ENCODE data around the gene NDUFS6.

NDUFS6 gene

GRCh38 chr5:1756481-1756880 is 44.7 kb upstream of the NDUFS6 start:
- H3K4me3 ChIP-seq (ENCODE audit: low read depth, low read length) = no peak overlapping the region
- TF ChIP-seq, protein P1, sequence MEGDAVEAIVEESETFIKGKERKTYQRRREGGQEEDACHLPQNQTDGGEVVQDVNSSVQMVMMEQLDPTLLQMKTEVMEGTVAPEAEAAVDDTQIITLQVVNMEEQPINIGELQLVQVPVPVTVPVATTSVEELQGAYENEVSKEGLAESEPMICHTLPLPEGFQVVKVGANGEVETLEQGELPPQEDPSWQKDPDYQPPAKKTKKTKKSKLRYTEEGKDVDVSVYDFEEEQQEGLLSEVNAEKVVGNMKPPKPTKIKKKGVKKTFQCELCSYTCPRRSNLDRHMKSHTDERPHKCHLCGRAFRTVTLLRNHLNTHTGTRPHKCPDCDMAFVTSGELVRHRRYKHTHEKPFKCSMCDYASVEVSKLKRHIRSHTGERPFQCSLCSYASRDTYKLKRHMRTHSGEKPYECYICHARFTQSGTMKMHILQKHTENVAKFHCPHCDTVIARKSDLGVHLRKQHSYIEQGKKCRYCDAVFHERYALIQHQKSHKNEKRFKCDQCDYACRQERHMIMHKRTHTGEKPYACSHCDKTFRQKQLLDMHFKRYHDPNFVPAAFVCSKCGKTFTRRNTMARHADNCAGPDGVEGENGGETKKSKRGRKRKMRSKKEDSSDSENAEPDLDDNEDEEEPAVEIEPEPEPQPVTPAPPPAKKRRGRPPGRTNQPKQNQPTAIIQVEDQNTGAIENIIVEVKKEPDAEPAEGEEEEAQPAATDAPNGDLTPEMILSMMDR (IDR thresholded peaks at IDR 0.05; ENCODE audit: borderline replicate concordance, insufficient read depth, low read depth, low read length) = no peak

DNA sequence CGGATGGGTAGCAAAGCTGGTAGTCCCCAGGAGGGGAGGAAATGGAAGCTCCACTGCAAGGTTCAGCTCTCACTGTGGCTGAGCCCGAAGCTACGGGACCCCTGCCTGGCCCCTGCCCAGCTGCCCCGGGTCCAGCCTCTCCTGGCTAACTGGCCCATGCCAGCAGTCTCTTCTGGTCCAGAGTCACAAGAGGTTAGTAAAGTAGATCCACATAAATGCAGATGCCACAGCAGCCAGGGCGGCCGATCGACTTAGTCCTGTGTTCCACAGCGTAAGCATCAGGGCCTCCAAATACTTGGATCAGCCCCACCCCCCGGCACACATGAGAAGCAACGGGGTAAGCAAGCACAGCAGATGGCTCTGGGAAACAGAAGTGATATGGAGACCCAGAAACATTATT is 43.7 kb upstream of the NDUFS6 start:
- TF ChIP-seq, protein P1 (IDR thresholded peaks at IDR 0.05; ENCODE audit: borderline replicate concordance, insufficient read depth, low read depth, low read length) = no peak
- no peak overlapping the region for H3K4me3 ChIP-seq (ENCODE audit: low read depth, low read length)

DNA sequence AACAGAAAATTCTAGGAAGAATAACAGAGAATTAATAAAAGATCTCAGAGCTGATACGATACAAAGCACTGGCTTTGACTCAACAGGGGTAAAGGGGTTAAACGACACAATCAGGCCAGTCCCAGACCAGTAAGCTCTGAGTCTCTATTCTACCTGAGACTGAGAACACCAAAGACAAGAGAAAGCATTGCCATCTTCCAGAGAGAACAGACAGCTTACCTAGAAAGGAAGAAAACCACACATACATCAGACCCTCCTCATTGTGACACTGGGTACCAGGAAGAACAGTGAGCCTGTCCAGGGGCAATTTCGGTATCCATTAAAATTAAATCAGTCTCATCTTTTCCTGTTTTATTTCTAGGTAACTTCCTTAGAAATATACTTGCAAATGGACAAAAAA is 42.6 kb upstream of the NDUFS6 start:
- TF ChIP-seq, protein P1 (IDR thresholded peaks at IDR 0.05; ENCODE audit: borderline replicate concordance, insufficient read depth, low read depth, low read length) = no peak
- H3K4me3 ChIP-seq (ENCODE audit: low read depth, low read length) = no peak overlapping the region

GRCh38 chr5:1759378-1759970 is 41.7 kb upstream of the NDUFS6 start:
- no peak overlapping the region for H3K4me3 ChIP-seq (ENCODE audit: low read depth, low read length)
- TF ChIP-seq, protein P1 (IDR thresholded peaks at IDR 0.05; ENCODE audit: borderline replicate concordance, insufficient read depth, low read depth, low read length) = no peak

- no peak overlapping the region for H3K4me3 ChIP-seq (ENCODE audit: low read depth, low read length)
- TF ChIP-seq, protein P1 (IDR thresholded peaks at IDR 0.05; ENCODE audit: borderline replicate concordance, insufficient read depth, low read depth, low read length) = no peak
Observed at GRCh38 chr5:1760231-1760630, 41.0 kb upstream of the NDUFS6 start.

DNA sequence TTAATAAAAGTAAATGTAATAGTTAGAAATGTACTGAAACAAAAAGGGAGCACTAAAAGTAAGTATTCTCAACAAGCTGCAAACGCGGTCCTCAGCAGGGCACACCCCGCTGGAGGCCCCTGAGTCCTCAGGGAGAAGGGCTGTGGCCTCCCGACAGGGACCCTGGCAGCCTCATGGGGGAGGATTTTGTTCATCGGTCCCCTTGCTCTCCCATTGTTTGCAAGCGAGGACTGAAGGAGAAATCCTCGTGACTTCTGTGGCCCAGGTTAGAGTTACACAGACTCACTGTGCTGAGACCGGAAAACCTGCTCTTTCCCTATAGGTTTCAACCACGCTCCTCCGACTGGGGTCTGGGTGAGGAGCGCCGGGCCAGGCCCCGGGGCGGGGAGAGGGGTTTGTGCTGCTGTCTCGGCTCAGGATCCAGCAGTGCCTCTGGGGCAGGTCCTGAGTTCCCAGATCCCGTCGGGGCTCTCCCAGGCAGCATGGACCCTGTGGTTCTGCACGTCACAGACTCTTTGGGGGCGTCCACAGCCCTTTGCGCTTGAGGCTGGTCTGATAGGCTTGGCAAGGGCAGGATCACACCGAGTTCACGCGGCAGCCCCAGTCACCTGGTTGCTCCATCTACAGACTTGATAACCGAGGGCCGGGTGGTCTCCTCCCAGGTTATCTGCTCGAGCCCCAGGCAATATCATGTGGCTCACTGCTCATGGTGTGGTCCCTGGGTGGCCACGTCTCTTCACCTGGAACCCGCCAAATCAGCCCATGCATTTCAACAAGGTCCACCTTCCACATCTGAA is 40.4 kb upstream of the NDUFS6 start:
- TF ChIP-seq, protein P1 (IDR thresholded peaks at IDR 0.05; ENCODE audit: borderline replicate concordance, insufficient read depth, low read depth, low read length) = no peak
- no peak overlapping the region for H3K4me3 ChIP-seq (ENCODE audit: low read depth, low read length)

DNA sequence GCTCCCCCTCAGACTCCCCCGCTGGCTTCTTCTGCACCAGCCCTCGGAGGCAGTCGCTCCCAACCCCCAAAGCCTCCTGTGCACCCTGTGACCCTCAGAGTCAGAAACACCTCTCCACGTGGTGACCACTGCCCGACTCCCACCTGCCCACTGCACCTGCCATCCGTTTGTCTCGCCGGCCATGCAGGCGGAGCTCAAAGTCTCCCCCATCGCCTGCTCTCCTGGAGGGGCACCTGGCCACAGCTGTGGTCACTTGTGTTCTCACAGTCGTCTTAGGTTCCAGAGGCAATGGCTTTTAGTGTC is 39.8 kb upstream of the NDUFS6 start:
- TF ChIP-seq, protein P1 (IDR thresholded peaks at IDR 0.05; ENCODE audit: borderline replicate concordance, insufficient read depth, low read depth, low read length) = no peak
- H3K4me3 ChIP-seq (ENCODE audit: low read depth, low read length) = no peak overlapping the region

Measured in GM12875 (cell line).